Astrocyte (in vitro differentiated cells and primary cell): ENCODE measurements around the gene PLD6. TPM values are rescaled to one million over a fixed set of nuclear protein-coding genes. Genes with fewer than 3 reads are reported as not detected.
A peak's percentile ranks its signal among the peaks of the same experiment; 100 is the strongest.
"Not testable (repeated sequence)": the region's sequence is repeated elsewhere in the genome, so short reads cannot be mapped to it uniquely, and the experiment has no call there.

ENCODE experiments used
- DNase-seq: peaks from one replicate; pipeline ENCODE4 v3.0.0-alpha.2; 2010; ENCODE audit warnings: low read depth
- FAIRE-seq: peaks from 2 replicates; lab custom pipeline; 2011; peaks lifted over from hg19 to GRCh38; lab: Jason Lieb, UNC
- H2AFZ ChIP-seq: 2 replicates; pipeline ENCODE4 v1.6.0; 2012; ENCODE audit warnings: low read depth, low read length, inconsistent platforms
- H3K27ac ChIP-seq: 2 replicates; pipeline ENCODE4 v1.5.1; 2011; ENCODE audit warnings: low read depth, low read length, inconsistent platforms
- H3K27me3 ChIP-seq: 2 replicates; pipeline ENCODE4 v1.6.0; 2011; ENCODE audit warnings: low read length, inconsistent platforms; ENCODE audit not compliant: insufficient read depth
- H3K36me3 ChIP-seq: 2 replicates; pipeline ENCODE4 v1.5.1; 2011; ENCODE audit warnings: low read length, inconsistent platforms; ENCODE audit not compliant: insufficient read depth
- H3K4me1 ChIP-seq: 2 replicates; pipeline ENCODE4 v1.5.1; 2011; ENCODE audit warnings: low read length, inconsistent platforms; ENCODE audit not compliant: insufficient read depth
- H3K4me2 ChIP-seq: 2 replicates; pipeline ENCODE4 v1.6.0; 2012; ENCODE audit warnings: low read length, inconsistent platforms
- H3K4me3 ChIP-seq: 2 replicates; pipeline ENCODE4 v1.5.1; 2011; ENCODE audit warnings: low read depth, mild to moderate bottlenecking, low read length, inconsistent platforms; ENCODE audit not compliant: insufficient read depth
- H3K79me2 ChIP-seq: 2 replicates; pipeline ENCODE4 v1.6.0; 2012; ENCODE audit warnings: mild to moderate bottlenecking, low read length, inconsistent platforms; ENCODE audit not compliant: insufficient read depth
- H3K9ac ChIP-seq: 2 replicates; pipeline ENCODE4 v1.6.0; 2012; ENCODE audit warnings: mild to moderate bottlenecking, low read length, inconsistent platforms
- H3K9me3 ChIP-seq: 2 replicates; pipeline ENCODE4 v1.5.1; 2012; ENCODE audit warnings: low read depth, mild to moderate bottlenecking, low read length, inconsistent platforms; ENCODE audit not compliant: insufficient read depth
- H4K20me1 ChIP-seq: 2 replicates; pipeline ENCODE4 v1.6.0; 2012; ENCODE audit warnings: low read length, inconsistent platforms; ENCODE audit not compliant: insufficient read depth
- H3K27ac Mint-ChIP-seq: one replicate; pipeline ENCODE4 v1.8.0; 2021; ENCODE audit warnings: mild to moderate bottlenecking, mixed read lengths; ENCODE audit not compliant: unreplicated experiment
- H3K27me3 Mint-ChIP-seq: one replicate; pipeline ENCODE4 v1.8.0; 2021; ENCODE audit warnings: low read depth, mixed read lengths; ENCODE audit not compliant: unreplicated experiment
- H3K36me3 Mint-ChIP-seq: one replicate; pipeline ENCODE4 v1.8.0; 2021; ENCODE audit warnings: low read depth, mixed read lengths; ENCODE audit not compliant: unreplicated experiment
- H3K4me1 Mint-ChIP-seq: one replicate; pipeline ENCODE4 v1.8.0; 2021; ENCODE audit warnings: low read depth, mixed read lengths; ENCODE audit not compliant: unreplicated experiment
- H3K4me3 Mint-ChIP-seq: one replicate; pipeline ENCODE4 v1.8.0; 2021; ENCODE audit warnings: mild to moderate bottlenecking, moderate library complexity, mixed read lengths; ENCODE audit not compliant: unreplicated experiment
- H3K9me3 Mint-ChIP-seq: one replicate; pipeline ENCODE4 v1.8.0; 2021; ENCODE audit warnings: mild to moderate bottlenecking, mixed read lengths; ENCODE audit not compliant: unreplicated experiment
- CTCF ChIP-seq: IDR thresholded peaks from 2 replicates; pipeline ENCODE4 v1.5.1; 2011; ENCODE audit warnings: low read depth, mild to moderate bottlenecking, inconsistent platforms, low read length, moderate library complexity; ENCODE audit not compliant: insufficient read depth
- EZH2 ChIP-seq: IDR thresholded peaks from 2 replicates; pipeline ENCODE4 v1.6.1; 2012; ENCODE audit warnings: mild to moderate bottlenecking, low read length, inconsistent platforms; ENCODE audit not compliant: insufficient read depth
- total RNA-seq: library from RNA; stranded (reverse); gene quantifications from 2 replicates; pipeline ENCODE4 v1.2.1, GENCODE V29; 2021

PLD6 gene
- total RNA-seq, 1 donor from 2014 or later: 0.64 TPM

GRCh38 chr17:17200311-17200710, 5.8 kb downstream of the PLD6 start:
- peaks cover 14% of the 10 kb centered on the region for H3K27me3 Mint-ChIP-seq
- Histone ChIP-seq H4K20me1 (peaks cover 11% of the 10 kb centered on the region), H3K27me3 (no peaks in the 10 kb centered on the region), H3K79me2 (no peaks in the 10 kb centered on the region), H3K4me1 (peaks cover 13% of the 10 kb centered on the region), H2AFZ (no peak overlapping the region), H3K4me3 (no peak overlapping the region), H3K4me2 (no peak overlapping the region), H3K9me3 (no peaks in the 10 kb centered on the region), H3K27ac (no peak overlapping the region), H3K9ac (no peak overlapping the region), H3K36me3 (no peaks in the 10 kb centered on the region)
- H3K4me3 Mint-ChIP-seq: no peak overlapping the region
- peaks cover 9% of the 10 kb centered on the region for H3K4me1 Mint-ChIP-seq
- H3K36me3 Mint-ChIP-seq: peaks cover 6% of the 10 kb centered on the region
- no peak for FAIRE-seq
- no peak for DNase-seq
- H3K27ac Mint-ChIP-seq: no peak overlapping the region
- no peak for TF ChIP-seq CTCF
- no peaks in the 10 kb centered on the region for H3K9me3 Mint-ChIP-seq

- no peak for DNase-seq
- Mint-ChIP-seq H3K27me3 (peaks cover 3% of the 10 kb centered on the region), H3K27ac (peak overlapping the region; percentile 30), H3K36me3 (peaks cover 4% of the 10 kb centered on the region), H3K4me3 (no peak overlapping the region), H3K9me3 (no peaks in the 10 kb centered on the region), H3K4me1 (peaks cover 9% of the 10 kb centered on the region)
- Histone ChIP-seq H3K79me2 (no peaks in the 10 kb centered on the region), H3K9ac (no peak overlapping the region), H2AFZ (no peak overlapping the region), H3K9me3 (no peaks in the 10 kb centered on the region), H3K27me3 (no peaks in the 10 kb centered on the region), H3K36me3 (no peaks in the 10 kb centered on the region), H3K4me1 (no peaks in the 10 kb centered on the region), H3K4me3 (no peak overlapping the region), H4K20me1 (no peaks in the 10 kb centered on the region), H3K4me2 (no peak overlapping the region), H3K27ac (no peak overlapping the region)
- FAIRE-seq: no peak
- TF ChIP-seq CTCF: no peak
- TF ChIP-seq EZH2: no peak
Measured at GRCh38 chr17:17198281-17198680, 7.9 kb downstream of the PLD6 start.

GRCh38 chr17:17196776-17197175, 9.4 kb downstream of the PLD6 start:
- H3K4me3 Mint-ChIP-seq: no peak overlapping the region
- Histone ChIP-seq H3K4me2 (no peak overlapping the region), H3K9ac (no peak overlapping the region), H3K9me3 (no peaks in the 10 kb centered on the region), H3K36me3 (no peaks in the 10 kb centered on the region), H3K79me2 (no peaks in the 10 kb centered on the region), H3K4me1 (peaks cover 4% of the 10 kb centered on the region), H3K4me3 (no peak overlapping the region), H2AFZ (no peak overlapping the region), H3K27me3 (no peaks in the 10 kb centered on the region), H4K20me1 (no peaks in the 10 kb centered on the region), H3K27ac (no peak overlapping the region)
- no peak for DNase-seq
- no peak overlapping the region for H3K27ac Mint-ChIP-seq
- peaks cover 1% of the 10 kb centered on the region for H3K27me3 Mint-ChIP-seq
- no peak for FAIRE-seq
- H3K9me3 Mint-ChIP-seq: no peaks in the 10 kb centered on the region
- no peaks in the 10 kb centered on the region for H3K36me3 Mint-ChIP-seq
- TF ChIP-seq EZH2 (no peak), CTCF (no peak)
- H3K4me1 Mint-ChIP-seq: peaks cover 12% of the 10 kb centered on the region

- H3K4me3 Mint-ChIP-seq, H3K36me3 ChIP-seq, H3K9ac ChIP-seq, H2AFZ ChIP-seq, H3K27ac Mint-ChIP-seq, H3K9me3 Mint-ChIP-seq, H3K36me3 Mint-ChIP-seq, H3K27ac ChIP-seq, DNase-seq, H3K27me3 Mint-ChIP-seq, H3K9me3 ChIP-seq, H3K4me2 ChIP-seq, H3K79me2 ChIP-seq, H3K27me3 ChIP-seq, FAIRE-seq, H4K20me1 ChIP-seq, H3K4me3 ChIP-seq: not testable (repeated sequence)
- peaks cover 17% of the 10 kb centered on the region for H3K4me1 ChIP-seq
- H3K4me1 Mint-ChIP-seq: peaks cover 26% of the 10 kb centered on the region
Measured at GRCh38 chr17:17195466-17195865, 10.7 kb downstream of the PLD6 start.
